Upper lobe of left lung (tissue), 4 donors: ENCODE data around the gene SVIL.

Source experiments
- CTCF ChIP-seq, 6 experiments: fragments of 450-650 bp in 4 of 6; fragments of 200-600 bp in 2 of 6; sonication (generic) in 2 of 6; IDR thresholded peaks; one replicate each; pipeline ENCODE4 v1.5.1; 2016 to 2019; ENCODE audit warnings: antibody characterized with exemption in 6 of 6
- EP300 ChIP-seq, 4 donors: sonication (generic); formaldehyde crosslinking; IDR thresholded peaks; one replicate each; pipeline ENCODE4 v1.5.1; 2017; ENCODE audit warnings: antibody characterized with exemption in 4 of 4, control low read depth in 2 of 4
- POLR2A ChIP-seq, 4 donors: fragments of 450-650 bp; IDR thresholded peaks; one replicate each; pipeline ENCODE4 v1.5.1; 2016 to 2017; ENCODE audit warnings: antibody characterized with exemption in 4 of 4, mild to moderate bottlenecking in 2 of 4
- POLR2AphosphoS5 ChIP-seq, 2 donors: sonication (generic); formaldehyde crosslinking; IDR thresholded peaks; one replicate each; pipeline ENCODE4 v1.5.1; 2017; ENCODE audit warnings: antibody characterized with exemption in 2 of 2

- TF ChIP-seq CTCF (IDR thresholded peaks at IDR 0.05) = no peak
- TF ChIP-seq POLR2A (IDR thresholded peaks at IDR 0.05) = no peak
- TF ChIP-seq POLR2AphosphoS5 (IDR thresholded peaks at IDR 0.05) = no peak
- no peak for TF ChIP-seq EP300 (IDR thresholded peaks at IDR 0.05)
Measured at GRCh38 chr10:29656451-29656992, 21.8 kb upstream of the SVIL start.
